HCT116 (cell line): Measurements from ENCODE around the gene FAM222B. TPM values are rescaled to one million over a fixed set of nuclear protein-coding genes. Genes with fewer than 3 reads are reported as not detected.

ENCODE experiments used
- ATAC-seq: fragments of 200-7000 bp; cut with Tn5 transposase; 2 replicates; pipeline ENCODE4 v1.9.1; 2020; ENCODE audit warnings: mild to moderate bottlenecking, moderate library complexity
- BruUV-seq: library from RNA; stranded (reverse); fragments of 400-500 nt; replicated peaks from 2 replicates; lab custom pipeline; 2021; lab: Mats Ljungman, UMichigan
- CTCF ChIA-PET: fragments of 300-600 bp; sonication (Branson Sonifier 250); formaldehyde crosslinking; loops from one replicate; lab custom pipeline; 2021; ENCODE audit warnings: antibody characterized with exemption; lab: Charles Lee
- POLR2A ChIA-PET: fragments of 300-600, 350-600 bp; sonication (Branson Sonifier 250); formaldehyde crosslinking; loops from one replicate; lab custom pipeline; 2021; ENCODE audit warnings: antibody characterized with exemption; lab: Charles Lee
- RAD21 ChIA-PET, 2 experiments: fragments of 300-600 bp; sonication (Branson Sonifier 250); formaldehyde crosslinking; loops; one replicate each; lab custom pipeline; 2023; ENCODE audit warnings: low total read pairs in 2 of 2; ENCODE audit not compliant: uncharacterized antibody in 2 of 2, unreplicated experiment in 2 of 2, low non-redundant PET in 1 of 2; lab: Charles Lee
- DNase-seq: peaks from one replicate; pipeline ENCODE4 v3.0.0-alpha.2; 2010; ENCODE audit warnings: low read depth, low spot score
- H2AFZ ChIP-seq: fragments of 200-600 bp; shearing (Covaris generic), sonication (generic); 2 replicates; pipeline ENCODE4 v1.6.1; 2017; ENCODE audit warnings: low read depth, mixed run types, mixed read lengths, antibody characterized with exemption, low read length; ENCODE audit not compliant: poor library complexity, severe bottlenecking
- H3K27ac ChIP-seq: 2 replicates; pipeline ENCODE4 v1.5.1; 2012; ENCODE audit warnings: low read depth, low read length
- H3K27me3 ChIP-seq: fragments of 200-600 bp; sonication (generic); 2 replicates; pipeline ENCODE4 v1.6.1; 2016; ENCODE audit warnings: mixed run types, low read length, mixed read lengths; ENCODE audit not compliant: insufficient read depth
- H3K36me3 ChIP-seq, 2 experiments: fragments of 200-500 bp in 1 of 2; fragments of 200-600 bp in 1 of 2; sonication (Bioruptor generic) in 1 of 2; sonication (generic) in 1 of 2; 2 replicates each; pipeline versions ENCODE4 v1.5.1 to v1.6.1; 2014 to 2016; ENCODE audit warnings: low read length in 2 of 2, inconsistent platforms in 1 of 2, mixed read lengths in 1 of 2, mixed run types in 1 of 2; ENCODE audit not compliant: insufficient read depth in 2 of 2, control insufficient read depth in 1 of 2
- H3K4me1 ChIP-seq, 2 experiments: fragments of 200-600 bp in 1 of 2; sonication (generic) in 1 of 2; 2 replicates each; pipeline versions ENCODE4 v1.5.1 to v1.6.1; 2012 to 2017; ENCODE audit warnings: low read length in 2 of 2, inconsistent platforms in 1 of 2, mild to moderate bottlenecking in 1 of 2, mixed read lengths in 1 of 2, mixed run types in 1 of 2, moderate library complexity in 1 of 2; ENCODE audit not compliant: insufficient read depth in 2 of 2, control insufficient read depth in 1 of 2
- H3K4me2 ChIP-seq: fragments of 200-600 bp; sonication (generic); 2 replicates; pipeline ENCODE4 v1.6.1; 2017; ENCODE audit warnings: mixed run types, low read length, mixed read lengths
- H3K4me3 ChIP-seq, 2 experiments: fragments of 200-600 bp in 1 of 2; sonication (generic) in 1 of 2; replicated peaks in 1 of 2; 2 replicates each; pipeline ENCODE4 v1.5.1; 2011 to 2016; ENCODE audit warnings: low read length in 2 of 2, control low read depth in 1 of 2, low read depth in 1 of 2, mild to moderate bottlenecking in 1 of 2, mixed read lengths in 1 of 2, mixed run types in 1 of 2
- H3K79me2 ChIP-seq: fragments of 200-600 bp; sonication (generic); 2 replicates; pipeline ENCODE4 v1.6.1; 2017; ENCODE audit warnings: mild to moderate bottlenecking, mixed run types, low read length, moderate library complexity, mixed read lengths; ENCODE audit not compliant: insufficient read depth
- H3K9ac ChIP-seq: fragments of 200-600 bp; sonication (generic); 2 replicates; pipeline ENCODE4 v1.6.1; 2016; ENCODE audit warnings: low read length, mixed read lengths
- H3K9me2 ChIP-seq: fragments of 200-600 bp; sonication (generic), shearing (Covaris generic); 2 replicates; pipeline ENCODE4 v1.6.1; 2017; ENCODE audit warnings: mixed run types, mild to moderate bottlenecking, moderate library complexity; ENCODE audit not compliant: insufficient read depth
- H3K9me3 ChIP-seq, 2 experiments: fragments of 200-500 bp in 1 of 2; fragments of 200-600 bp in 1 of 2; sonication (Bioruptor generic) in 1 of 2; sonication (generic) in 1 of 2; 2 replicates each; pipeline ENCODE4 v1.6.1; 2014 to 2017; ENCODE audit warnings: low read length in 2 of 2, mixed read lengths in 2 of 2, inconsistent platforms in 1 of 2, low read depth in 1 of 2, mild to moderate bottlenecking in 1 of 2, mixed run types in 1 of 2, moderate library complexity in 1 of 2; ENCODE audit not compliant: control insufficient read depth in 1 of 2, insufficient read depth in 1 of 2
- H4K20me1 ChIP-seq: fragments of 200-600 bp; sonication (generic), shearing (Covaris generic); 2 replicates; pipeline ENCODE4 v1.6.1; 2017; ENCODE audit warnings: mixed run types, mild to moderate bottlenecking, moderate library complexity; ENCODE audit not compliant: insufficient read depth
- CBX3 ChIP-seq: IDR thresholded peaks from 2 replicates; pipeline ENCODE4 v1.6.1; 2012; ENCODE audit warnings: low read depth
- CEBPB ChIP-seq: IDR thresholded peaks from 2 replicates; pipeline ENCODE4 v1.6.1; 2012; ENCODE audit warnings: low read depth
- EGR1 ChIP-seq: IDR thresholded peaks from 2 replicates; pipeline ENCODE4 v1.6.1; 2012; ENCODE audit warnings: low read depth
- ELF1 ChIP-seq: IDR thresholded peaks from 2 replicates; pipeline ENCODE4 v1.6.1; 2012; ENCODE audit warnings: low read depth, borderline replicate concordance
- EZH2 ChIP-seq: fragments of 200-600 bp; sonication (generic); IDR thresholded peaks from 2 replicates; pipeline ENCODE4 v1.6.1; 2017; ENCODE audit warnings: antibody characterized with exemption, mixed run types
- FOSL1 ChIP-seq: IDR thresholded peaks from 2 replicates; pipeline ENCODE4 v1.6.1; 2012; ENCODE audit warnings: low read depth
- POLR2A ChIP-seq: IDR thresholded peaks from 2 replicates; pipeline ENCODE4 v1.7.0; 2011; ENCODE audit warnings: borderline replicate concordance; ENCODE audit not compliant: insufficient read depth, insufficient read length; ENCODE audit errors: extremely low read depth
- RAD21 ChIP-seq: IDR thresholded peaks from 2 replicates; pipeline ENCODE4 v1.6.1; 2012; ENCODE audit warnings: low read depth, mild to moderate bottlenecking
- SIN3A ChIP-seq: IDR thresholded peaks from 2 replicates; pipeline ENCODE4 v1.6.1; 2012; ENCODE audit warnings: low read depth
- SP1 ChIP-seq: IDR thresholded peaks from 2 replicates; pipeline ENCODE4 v1.6.1; 2012; ENCODE audit warnings: low read depth
- TCF7L2 ChIP-seq: IDR thresholded peaks from 2 replicates; pipeline ENCODE4 v1.7.0; 2011; ENCODE audit warnings: borderline replicate concordance, inconsistent platforms; ENCODE audit not compliant: insufficient read depth, insufficient read length; ENCODE audit errors: extremely low read depth
- YY1 ChIP-seq: IDR thresholded peaks from 2 replicates; pipeline ENCODE4 v1.6.1; 2011; ENCODE audit warnings: low read length, low read depth, moderate library complexity, mild to moderate bottlenecking; ENCODE audit not compliant: insufficient replicate concordance; ENCODE audit errors: extremely low read depth
- ZFX ChIP-seq: fragments of 450-650 bp; IDR thresholded peaks from 2 replicates; pipeline ENCODE4 v1.6.1; 2017
- intact Hi-C: fragments of 100-400 bp; cut with micrococcal nuclease; formaldehyde crosslinking; loops from 2 replicates; pipeline ENCODE4 v1.10.0; 2022
- total RNA-seq: library from RNA; stranded (reverse); gene quantifications from one replicate; pipeline ENCODE4 v1.2.1, GENCODE V29; 2021; ENCODE audit not compliant: unreplicated experiment
- TF ChIP-seq, protein P1 (sequence below): IDR thresholded peaks from 2 replicates; pipeline ENCODE4 v1.6.1; 2012
- TF ChIP-seq, protein P2 (sequence below): IDR thresholded peaks from 2 replicates; pipeline ENCODE4 v1.6.1; 2012

Gene FAM222B
- total RNA-seq, 1 experiment from 2014 or later, result 22.7 TPM

DNA sequence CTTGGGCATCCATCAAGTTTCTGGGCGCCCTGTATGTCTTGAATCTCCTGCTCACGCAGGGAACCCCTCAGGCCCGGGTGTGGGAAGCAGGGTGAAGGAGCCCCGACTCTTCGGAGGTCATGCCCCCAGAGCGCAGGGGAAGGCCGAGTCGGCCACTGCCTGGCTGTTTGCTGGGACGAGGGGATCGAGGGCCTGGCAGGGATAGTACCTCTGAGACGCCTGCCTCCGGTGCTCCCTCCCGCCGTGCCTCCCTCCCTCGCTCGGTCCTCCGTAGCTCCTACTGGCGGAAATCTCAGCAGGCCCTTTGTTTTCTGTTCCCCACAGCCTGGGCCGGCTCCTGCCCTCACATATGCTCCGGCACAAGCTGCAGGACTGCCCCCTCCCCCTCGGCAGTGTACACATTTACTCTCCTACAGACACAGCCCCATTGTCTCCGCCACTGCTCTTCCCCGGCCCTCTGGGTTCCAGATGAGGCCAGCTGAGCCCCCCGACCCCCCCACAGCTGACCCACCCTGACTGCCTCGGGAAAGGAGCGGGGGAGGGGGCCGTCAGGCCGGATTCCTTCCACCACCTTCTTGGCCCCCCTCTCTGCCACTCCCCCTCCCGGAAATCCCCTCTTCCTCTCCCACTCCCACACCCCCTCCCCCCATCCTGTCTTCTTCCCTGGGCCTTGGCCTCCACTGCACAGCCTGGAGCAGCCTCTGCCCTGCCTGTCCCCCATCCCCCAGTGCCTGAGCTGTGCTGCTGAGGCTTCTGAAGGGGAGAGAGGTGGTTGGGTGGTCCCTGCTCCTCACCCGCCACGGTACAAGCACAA is 97.4 kb downstream of the FAM222B start (continued):
- TF ChIP-seq CBX3 (no peak), CEBPB (no peak), SIN3A (no peak; the same call in 1 of the 2 replicates), EGR1 (no peak), TCF7L2 (no peak), ZFX (no peak), SP1 (no peak), FOSL1 (no peak)
- TF ChIP-seq, protein P1, sequence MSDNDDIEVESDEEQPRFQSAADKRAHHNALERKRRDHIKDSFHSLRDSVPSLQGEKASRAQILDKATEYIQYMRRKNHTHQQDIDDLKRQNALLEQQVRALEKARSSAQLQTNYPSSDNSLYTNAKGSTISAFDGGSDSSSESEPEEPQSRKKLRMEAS, result no peak
- TF ChIP-seq, protein P2, sequence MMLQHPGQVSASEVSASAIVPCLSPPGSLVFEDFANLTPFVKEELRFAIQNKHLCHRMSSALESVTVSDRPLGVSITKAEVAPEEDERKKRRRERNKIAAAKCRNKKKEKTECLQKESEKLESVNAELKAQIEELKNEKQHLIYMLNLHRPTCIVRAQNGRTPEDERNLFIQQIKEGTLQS, result no peak

DNA sequence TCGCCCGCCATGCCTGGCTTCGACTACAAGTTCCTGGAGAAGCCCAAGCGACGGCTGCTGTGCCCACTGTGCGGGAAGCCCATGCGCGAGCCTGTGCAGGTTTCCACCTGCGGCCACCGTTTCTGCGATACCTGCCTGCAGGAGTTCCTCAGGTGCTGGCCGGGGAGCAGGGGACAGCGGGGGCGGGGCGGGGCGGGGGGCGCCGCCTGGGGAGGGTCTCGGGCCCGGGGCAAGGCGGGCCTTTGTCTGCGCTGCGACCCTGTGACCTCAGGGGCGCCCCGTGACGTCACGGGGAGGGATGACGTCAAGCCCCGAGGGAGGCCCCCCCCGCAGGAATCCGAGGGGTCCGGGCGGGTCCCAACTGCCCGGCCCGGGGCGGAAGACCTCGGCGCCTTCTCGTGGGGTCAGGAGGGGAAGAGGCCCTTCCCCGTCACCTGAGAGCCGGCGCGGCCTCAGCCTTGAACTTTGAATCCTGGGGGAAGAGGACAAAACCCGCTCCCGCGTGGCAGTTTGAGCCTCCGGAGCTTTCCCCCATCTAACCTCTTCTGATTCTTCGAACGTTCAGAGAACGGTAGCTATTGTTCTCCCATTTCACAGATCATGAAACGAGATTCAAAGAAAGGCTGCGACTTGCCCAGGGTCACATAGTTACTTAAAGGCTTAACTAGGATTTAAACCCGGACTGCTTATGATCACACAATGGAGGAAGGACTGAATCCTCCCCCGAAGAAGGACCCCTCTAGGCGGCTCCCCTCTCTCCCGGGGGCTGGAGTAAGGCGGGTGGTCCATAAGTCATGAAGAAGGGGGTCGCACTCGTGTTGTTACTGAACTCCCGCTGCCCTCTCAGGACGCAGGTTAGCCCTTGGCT is 98.3 kb downstream of the FAM222B start:
- TF ChIP-seq SIN3A, result no peak
- no peak for TF ChIP-seq POLR2A
- TF ChIP-seq RAD21, result no peak
- TF ChIP-seq ELF1, result no peak
- TF ChIP-seq EZH2, result no peak
- TF ChIP-seq, protein P2, result no peak
- no peak for TF ChIP-seq CEBPB
- TF ChIP-seq YY1, result no peak
- ATAC-seq (peak; percentile 3; the same call in 1 of the 2 replicates), DNase-seq (no peak)
- peaks cover 34 to 53% of the 10 kb centered on the region in 2 experiments for H3K4me1 ChIP-seq
- no peaks in the 10 kb centered on the region for H3K9me2 ChIP-seq
- CTCF ChIA-PET, result interaction anchor here (13.6 kb wide), 1 partner anchor 17 kb away, joined by 207 read pairs; the partner anchor contains the start of genes NEK8 and TLCD1
- POLR2A ChIA-PET, result interaction anchor here (2.3 to 11.6 kb wide), 2 partner anchors 16 to 25 kb away, joined by 9 to 149 read pairs; partner anchors contain the start of genes NEK8, RPL23A and TLCD1
- H3K4me2 ChIP-seq, result peak overlapping the region; percentile 99
- no peaks in the 10 kb centered on the region for H3K27me3 ChIP-seq
- peaks cover 17% of the 10 kb centered on the region; the same call in 1 of the 2 replicates for H4K20me1 ChIP-seq
- H3K36me3 ChIP-seq, result peaks cover 20 to 39% of the 10 kb centered on the region in 2 experiments
- no peaks in the 10 kb centered on the region for H3K9me3 ChIP-seq
- H2AFZ ChIP-seq, result no peak overlapping the region
- peaks cover 52% of the 10 kb centered on the region for H3K79me2 ChIP-seq
- H3K9ac ChIP-seq, result peak overlapping the region; percentile 100
- RAD21 ChIA-PET, result interaction anchor here in 1 of 2 experiments (0.9 to 1.5 kb wide), 3 partner anchors 16 to 18 kb away, joined by 3 to 5 read pairs (median 3); partner anchors contain the start of gene NEK8
- peak overlapping the region; percentile 98 for H3K27ac ChIP-seq
- BruUV-seq, result TSS peak; percentile 73
- H3K4me3 ChIP-seq, result peak overlapping the region; percentile 97 to 100
- intact Hi-C loops, result no loop called here
